K562 (cell line): ENCODE data around the gene WASF2. TPM values are rescaled to one million over a fixed set of nuclear protein-coding genes. Genes with fewer than 3 reads are reported as not detected.

ENCODE experiments used
- HNRNPLL ChIP-seq: fragments of 200-400 bp; formaldehyde crosslinking; IDR thresholded peaks from 2 replicates; pipeline ENCODE4 v1.6.1; 2017; ENCODE audit warnings: low read length, low read depth, mild to moderate bottlenecking; ENCODE audit not compliant: poor library complexity, severe bottlenecking
- KDM1A ChIP-seq, 2 experiments: fragments of 450-650 bp; IDR thresholded peaks; 2 replicates each; pipeline ENCODE4 v1.6.1; 2016; ENCODE audit warnings: mild to moderate bottlenecking in 2 of 2
- KLF16 ChIP-seq: IDR thresholded peaks from 2 replicates; pipeline ENCODE4 v1.6.1; 2016; ENCODE audit warnings: antibody characterized with exemption
- NCOR1 ChIP-seq: fragments of 450-650 bp; IDR thresholded peaks from 2 replicates; pipeline ENCODE4 v1.6.1; 2016; ENCODE audit warnings: mild to moderate bottlenecking, moderate library complexity
- NR3C1 ChIP-seq: sonication (generic); formaldehyde crosslinking; IDR thresholded peaks from 2 replicates; pipeline ENCODE4 v1.8.1; 2022; ENCODE audit warnings: missing genetic modification reagents
- PHF20 ChIP-seq: fragments of 450-650 bp; IDR thresholded peaks from 2 replicates; pipeline ENCODE4 v1.6.1; 2018; ENCODE audit not compliant: partially characterized antibody
- POLR2A ChIP-seq: fragments of 450-650 bp; conservative IDR thresholded peaks from 2 replicates; pipeline ENCODE4 v1.6.1; 2016
- RBM25 ChIP-seq: fragments of 200-400 bp; formaldehyde crosslinking; IDR thresholded peaks from 2 replicates; pipeline ENCODE4 v1.6.1; 2018; ENCODE audit warnings: low read length, low read depth, moderate library complexity; ENCODE audit not compliant: severe bottlenecking
- RBM34 ChIP-seq: fragments of 200-400 bp; formaldehyde crosslinking; IDR thresholded peaks from 2 replicates; pipeline ENCODE4 v1.6.1; 2018; ENCODE audit warnings: low read length, borderline replicate concordance; ENCODE audit not compliant: insufficient read depth
- XRCC5 ChIP-seq: fragments of 200-400 bp; formaldehyde crosslinking; IDR thresholded peaks from 2 replicates; pipeline ENCODE4 v1.6.1; 2017; ENCODE audit warnings: low read depth, mild to moderate bottlenecking, low read length
- ZNF586 ChIP-seq: fragments of 450-650 bp; formaldehyde crosslinking; conservative IDR thresholded peaks from 2 replicates; pipeline ENCODE4 v1.4.0; 2020; ENCODE audit warnings: mild to moderate bottlenecking, moderate library complexity
- polyA plus RNA-seq, 8 experiments: library from polyadenylated mRNA; depleted of rRNA in 4 of 8; stranded (reverse) in 5 of 8; unstranded in 3 of 8; fragments of >200 nt; fragmentation: Nextera tagmentation in 2 of 8; fragmentation: Illumina TruSeq in 1 of 8; extraction: Ambion mirVana in 2 of 8; extraction: Trizol in 1 of 8; gene quantifications; 2 replicates each; pipeline versions ENCODE4 v1.2.1 to v1.2.3, GENCODE V29; 2011 to 2014; ENCODE audit warnings: inconsistent platforms in 1 of 8, missing spikeins in 1 of 8
- total RNA-seq, 7 experiments: library from RNA; depleted of rRNA in 6 of 7; stranded (reverse); fragments of >200 nt in 6 of 7; fragmentation: Illumina TruSeq in 2 of 7; extraction: Trizol in 2 of 7; gene quantifications; 2 replicates each; pipeline versions ENCODE4 v1.2.1 to v1.2.3, GENCODE V29; 2011 to 2021; ENCODE audit warnings: low replicate concordance in 1 of 7
- TF ChIP-seq, protein P1 (sequence below), 2 experiments: fragments of 450-650 bp; IDR thresholded peaks; 2 replicates each; pipeline ENCODE4 v1.6.1; 2018; ENCODE audit warnings: mild to moderate bottlenecking in 2 of 2, low read depth in 1 of 2; ENCODE audit not compliant: partially characterized antibody in 2 of 2
- TF ChIP-seq, protein P2 (sequence below): fragments of 200-800 bp; sonication (Bioruptor generic); IDR thresholded peaks from 2 replicates; pipeline ENCODE4 v1.6.1; 2017; ENCODE audit warnings: missing genetic modification characterization, missing compliant biosample characterization
- TF ChIP-seq, protein P3 (sequence below): sonication (generic); formaldehyde crosslinking; IDR thresholded peaks from 2 replicates; pipeline ENCODE4 v1.8.0; 2022; ENCODE audit warnings: mild to moderate bottlenecking, missing genetic modification reagents
- TF ChIP-seq, protein P4 (sequence below): sonication (generic); formaldehyde crosslinking; IDR thresholded peaks from 2 replicates; pipeline ENCODE4 v1.8.1; 2023; ENCODE audit warnings: missing genetic modification reagents, mild to moderate bottlenecking, borderline replicate concordance

WASF2 gene
- total and polyA plus RNA-seq, 9 of the 15 experiments (the other 6 are each of a cell fraction or from before 2014, with no cell fraction given) = 8.2 to 163 (median 31.2) TPM

DNA sequence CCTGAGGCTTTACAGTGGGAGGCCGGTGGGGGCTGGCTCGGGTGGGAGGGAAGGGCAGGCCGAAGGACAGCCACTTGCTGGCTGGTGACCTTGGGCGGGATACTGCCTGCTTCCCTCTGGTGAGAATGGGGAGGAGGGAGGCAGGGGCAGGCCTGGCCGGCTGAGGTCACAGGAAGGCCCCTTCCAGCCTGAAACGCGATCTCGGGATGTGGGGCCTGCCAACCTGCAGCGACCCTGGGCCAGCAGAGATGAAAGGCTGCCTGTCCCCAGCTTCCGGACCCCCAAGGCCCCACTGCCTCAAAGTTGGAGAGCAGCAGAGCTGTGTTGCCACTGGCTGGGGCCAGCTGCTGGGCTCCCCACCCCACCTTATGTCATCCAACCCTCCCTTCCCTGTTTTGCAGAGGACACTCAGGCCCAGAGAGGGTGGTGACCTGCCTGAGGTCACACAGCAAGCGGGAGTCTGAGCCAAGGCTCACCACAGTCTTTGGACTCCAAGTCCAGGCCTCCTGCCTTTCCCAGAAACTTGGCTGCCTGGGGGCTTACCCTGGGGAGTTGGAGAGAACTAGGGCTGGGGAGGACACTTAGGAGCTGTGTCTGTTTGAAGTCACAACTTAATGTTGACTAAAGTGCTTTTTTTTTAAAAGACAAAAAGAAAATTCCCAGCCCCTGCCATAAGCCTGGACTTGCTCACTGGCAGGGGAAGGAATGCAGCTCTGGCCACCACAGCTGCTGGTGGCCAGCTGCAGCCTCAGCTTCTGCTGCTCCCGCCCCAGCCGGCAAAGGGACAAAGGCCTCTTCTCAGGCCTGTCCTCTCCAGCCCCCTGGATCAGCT, 14.8 kb upstream of the WASF2 start (continued):
- TF ChIP-seq PHF20 (peak; percentile 35), NCOR1 (no peak), RBM25 (peak; percentile 90), KLF16 (no peak), HNRNPLL (no peak), XRCC5 (no peak), POLR2A (no peak), RBM34 (no peak), ZNF586 (no peak), KDM1A (IDR thresholded peaks at IDR 0.05) (peak; percentile 88 to 95), NR3C1 (CRISPR knock-in tag) (no peak)
- TF ChIP-seq, protein P1, sequence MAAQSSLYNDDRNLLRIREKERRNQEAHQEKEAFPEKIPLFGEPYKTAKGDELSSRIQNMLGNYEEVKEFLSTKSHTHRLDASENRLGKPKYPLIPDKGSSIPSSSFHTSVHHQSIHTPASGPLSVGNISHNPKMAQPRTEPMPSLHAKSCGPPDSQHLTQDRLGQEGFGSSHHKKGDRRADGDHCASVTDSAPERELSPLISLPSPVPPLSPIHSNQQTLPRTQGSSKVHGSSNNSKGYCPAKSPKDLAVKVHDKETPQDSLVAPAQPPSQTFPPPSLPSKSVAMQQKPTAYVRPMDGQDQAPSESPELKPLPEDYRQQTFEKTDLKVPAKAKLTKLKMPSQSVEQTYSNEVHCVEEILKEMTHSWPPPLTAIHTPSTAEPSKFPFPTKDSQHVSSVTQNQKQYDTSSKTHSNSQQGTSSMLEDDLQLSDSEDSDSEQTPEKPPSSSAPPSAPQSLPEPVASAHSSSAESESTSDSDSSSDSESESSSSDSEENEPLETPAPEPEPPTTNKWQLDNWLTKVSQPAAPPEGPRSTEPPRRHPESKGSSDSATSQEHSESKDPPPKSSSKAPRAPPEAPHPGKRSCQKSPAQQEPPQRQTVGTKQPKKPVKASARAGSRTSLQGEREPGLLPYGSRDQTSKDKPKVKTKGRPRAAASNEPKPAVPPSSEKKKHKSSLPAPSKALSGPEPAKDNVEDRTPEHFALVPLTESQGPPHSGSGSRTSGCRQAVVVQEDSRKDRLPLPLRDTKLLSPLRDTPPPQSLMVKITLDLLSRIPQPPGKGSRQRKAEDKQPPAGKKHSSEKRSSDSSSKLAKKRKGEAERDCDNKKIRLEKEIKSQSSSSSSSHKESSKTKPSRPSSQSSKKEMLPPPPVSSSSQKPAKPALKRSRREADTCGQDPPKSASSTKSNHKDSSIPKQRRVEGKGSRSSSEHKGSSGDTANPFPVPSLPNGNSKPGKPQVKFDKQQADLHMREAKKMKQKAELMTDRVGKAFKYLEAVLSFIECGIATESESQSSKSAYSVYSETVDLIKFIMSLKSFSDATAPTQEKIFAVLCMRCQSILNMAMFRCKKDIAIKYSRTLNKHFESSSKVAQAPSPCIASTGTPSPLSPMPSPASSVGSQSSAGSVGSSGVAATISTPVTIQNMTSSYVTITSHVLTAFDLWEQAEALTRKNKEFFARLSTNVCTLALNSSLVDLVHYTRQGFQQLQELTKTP (IDR thresholded peaks at IDR 0.05; ENCODE audit: low read depth in 1 of 2, partially characterized antibody in 2 of 2) = no peak
- TF ChIP-seq, protein P2, sequence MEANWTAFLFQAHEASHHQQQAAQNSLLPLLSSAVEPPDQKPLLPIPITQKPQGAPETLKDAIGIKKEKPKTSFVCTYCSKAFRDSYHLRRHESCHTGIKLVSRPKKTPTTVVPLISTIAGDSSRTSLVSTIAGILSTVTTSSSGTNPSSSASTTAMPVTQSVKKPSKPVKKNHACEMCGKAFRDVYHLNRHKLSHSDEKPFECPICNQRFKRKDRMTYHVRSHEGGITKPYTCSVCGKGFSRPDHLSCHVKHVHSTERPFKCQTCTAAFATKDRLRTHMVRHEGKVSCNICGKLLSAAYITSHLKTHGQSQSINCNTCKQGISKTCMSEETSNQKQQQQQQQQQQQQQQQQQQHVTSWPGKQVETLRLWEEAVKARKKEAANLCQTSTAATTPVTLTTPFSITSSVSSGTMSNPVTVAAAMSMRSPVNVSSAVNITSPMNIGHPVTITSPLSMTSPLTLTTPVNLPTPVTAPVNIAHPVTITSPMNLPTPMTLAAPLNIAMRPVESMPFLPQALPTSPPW (CRISPR knock-in tag) = peak; percentile 35
- TF ChIP-seq, protein P3, sequence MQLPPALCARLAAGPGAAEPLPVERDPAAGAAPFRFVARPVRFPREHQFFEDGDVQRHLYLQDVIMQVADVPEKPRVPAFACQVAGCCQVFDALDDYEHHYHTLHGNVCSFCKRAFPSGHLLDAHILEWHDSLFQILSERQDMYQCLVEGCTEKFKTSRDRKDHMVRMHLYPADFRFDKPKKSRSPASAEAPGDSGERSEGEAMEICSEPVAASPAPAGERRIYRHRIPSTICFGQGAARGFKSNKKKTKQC (CRISPR knock-in tag) = 0 out of 2 replicates have a peak, but pooled peaks have one; percentile 36
- TF ChIP-seq, protein P4, sequence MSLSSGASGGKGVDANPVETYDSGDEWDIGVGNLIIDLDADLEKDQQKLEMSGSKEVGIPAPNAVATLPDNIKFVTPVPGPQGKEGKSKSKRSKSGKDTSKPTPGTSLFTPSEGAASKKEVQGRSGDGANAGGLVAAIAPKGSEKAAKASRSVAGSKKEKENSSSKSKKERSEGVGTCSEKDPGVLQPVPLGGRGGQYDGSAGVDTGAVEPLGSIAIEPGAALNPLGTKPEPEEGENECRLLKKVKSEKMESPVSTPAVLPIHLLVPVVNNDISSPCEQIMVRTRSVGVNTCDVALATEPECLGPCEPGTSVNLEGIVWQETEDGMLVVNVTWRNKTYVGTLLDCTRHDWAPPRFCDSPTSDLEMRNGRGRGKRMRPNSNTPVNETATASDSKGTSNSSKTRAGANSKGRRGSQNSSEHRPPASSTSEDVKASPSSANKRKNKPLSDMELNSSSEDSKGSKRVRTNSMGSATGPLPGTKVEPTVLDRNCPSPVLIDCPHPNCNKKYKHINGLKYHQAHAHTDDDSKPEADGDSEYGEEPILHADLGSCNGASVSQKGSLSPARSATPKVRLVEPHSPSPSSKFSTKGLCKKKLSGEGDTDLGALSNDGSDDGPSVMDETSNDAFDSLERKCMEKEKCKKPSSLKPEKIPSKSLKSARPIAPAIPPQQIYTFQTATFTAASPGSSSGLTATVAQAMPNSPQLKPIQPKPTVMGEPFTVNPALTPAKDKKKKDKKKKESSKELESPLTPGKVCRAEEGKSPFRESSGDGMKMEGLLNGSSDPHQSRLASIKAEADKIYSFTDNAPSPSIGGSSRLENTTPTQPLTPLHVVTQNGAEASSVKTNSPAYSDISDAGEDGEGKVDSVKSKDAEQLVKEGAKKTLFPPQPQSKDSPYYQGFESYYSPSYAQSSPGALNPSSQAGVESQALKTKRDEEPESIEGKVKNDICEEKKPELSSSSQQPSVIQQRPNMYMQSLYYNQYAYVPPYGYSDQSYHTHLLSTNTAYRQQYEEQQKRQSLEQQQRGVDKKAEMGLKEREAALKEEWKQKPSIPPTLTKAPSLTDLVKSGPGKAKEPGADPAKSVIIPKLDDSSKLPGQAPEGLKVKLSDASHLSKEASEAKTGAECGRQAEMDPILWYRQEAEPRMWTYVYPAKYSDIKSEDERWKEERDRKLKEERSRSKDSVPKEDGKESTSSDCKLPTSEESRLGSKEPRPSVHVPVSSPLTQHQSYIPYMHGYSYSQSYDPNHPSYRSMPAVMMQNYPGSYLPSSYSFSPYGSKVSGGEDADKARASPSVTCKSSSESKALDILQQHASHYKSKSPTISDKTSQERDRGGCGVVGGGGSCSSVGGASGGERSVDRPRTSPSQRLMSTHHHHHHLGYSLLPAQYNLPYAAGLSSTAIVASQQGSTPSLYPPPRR (CRISPR knock-in tag) = no peak
